ENCODE measurements around the gene ADCK2.
"Not testable (repeated sequence)": the region's sequence is repeated elsewhere in the genome, so short reads cannot be mapped to it uniquely, and the experiment has no call there.

The ADCK2 gene

GRCh38 chr7:140656548-140657515 is 15.9 kb upstream of the ADCK2 start:
- H3K36me3 Mint-ChIP-seq: peaks cover 7% of the 10 kb centered on the region
- H3K4me1 Mint-ChIP-seq: peaks cover 36% of the 10 kb centered on the region
- H3K9me3 Mint-ChIP-seq: no peaks in the 10 kb centered on the region
- peak overlapping the region; percentile 63 for H3K4me3 Mint-ChIP-seq
- ATAC-seq (peak; percentile 83), DNase-seq (ENCODE audit: low spot score in 2 of 2) (peak in 1 of 2 donors; percentile 63)
- peak overlapping the region; percentile 33 for H3K27ac Mint-ChIP-seq

GRCh38 chr7:140657891-140658290 is 14.9 kb upstream of the ADCK2 start:
- H3K4me3 Mint-ChIP-seq: no peak overlapping the region
- H3K36me3 Mint-ChIP-seq: peaks cover 7% of the 10 kb centered on the region
- peaks cover 36% of the 10 kb centered on the region for H3K4me1 Mint-ChIP-seq
- no peak for ATAC-seq
- no peak overlapping the region for H3K27ac Mint-ChIP-seq
- no peaks in the 10 kb centered on the region for H3K9me3 Mint-ChIP-seq
- no peak for DNase-seq (ENCODE audit: low spot score in 2 of 2)

- no peak overlapping the region for H3K4me3 Mint-ChIP-seq
- H3K9me3 Mint-ChIP-seq: no peaks in the 10 kb centered on the region
- no peak for DNase-seq (ENCODE audit: low spot score in 2 of 2)
- H3K4me1 Mint-ChIP-seq: peaks cover 23% of the 10 kb centered on the region
- ATAC-seq: no peak
- H3K27ac Mint-ChIP-seq: no peak overlapping the region
- H3K36me3 Mint-ChIP-seq: peaks cover 3% of the 10 kb centered on the region
These were observed 12.9 kb upstream of the ADCK2 start for GRCh38 chr7:140659856-140660255.

GRCh38 chr7:140661124-140661523 is 11.6 kb upstream of the ADCK2 start:
- no peak for DNase-seq (ENCODE audit: low spot score in 2 of 2)
- Mint-ChIP-seq H3K4me3 (no peak overlapping the region), H3K4me1 (peaks cover 12% of the 10 kb centered on the region)

GRCh38 chr7:140662938-140663337 is 9.8 kb upstream of the ADCK2 start:
- DNase-seq (ENCODE audit: low spot score in 2 of 2); H3K4me1 Mint-ChIP-seq; H3K4me3 Mint-ChIP-seq; H3K27ac Mint-ChIP-seq; ATAC-seq; H3K36me3 Mint-ChIP-seq; H3K9me3 Mint-ChIP-seq: not testable (repeated sequence)

More at GRCh38 chr7:140661124-140661523, 11.6 kb upstream of the ADCK2 start:
- no peak overlapping the region for H3K27ac Mint-ChIP-seq
- H3K9me3 Mint-ChIP-seq: no peaks in the 10 kb centered on the region
- no peak for ATAC-seq
- H3K36me3 Mint-ChIP-seq: no peaks in the 10 kb centered on the region

GRCh38 chr7:140667476-140667875 is 5.3 kb upstream of the ADCK2 start:
- H3K4me1 Mint-ChIP-seq: no peaks in the 10 kb centered on the region
- no peak overlapping the region for H3K27ac Mint-ChIP-seq
- H3K36me3 Mint-ChIP-seq: no peaks in the 10 kb centered on the region
- no peak overlapping the region for H3K4me3 Mint-ChIP-seq
- no peak for DNase-seq (ENCODE audit: low spot score in 2 of 2)
- ATAC-seq: no peak
- H3K9me3 Mint-ChIP-seq: no peaks in the 10 kb centered on the region

- DNase-seq (ENCODE audit: low spot score in 2 of 2) (no peak), ATAC-seq (no peak)
- peaks cover 3% of the 10 kb centered on the region for H3K36me3 Mint-ChIP-seq
- H3K4me1 Mint-ChIP-seq: peaks cover 2% of the 10 kb centered on the region
- H3K27ac Mint-ChIP-seq: no peak overlapping the region
- H3K9me3 Mint-ChIP-seq: no peaks in the 10 kb centered on the region
- no peak overlapping the region for H3K4me3 Mint-ChIP-seq
These were observed 4.1 kb upstream of the ADCK2 start for GRCh38 chr7:140668641-140669040.

GRCh38 chr7:140669352-140669751 is 3.4 kb upstream of the ADCK2 start:
- Mint-ChIP-seq H3K4me1 (peaks cover 9% of the 10 kb centered on the region), H3K9me3 (no peaks in the 10 kb centered on the region), H3K36me3 (peaks cover 5% of the 10 kb centered on the region), H3K4me3 (no peak overlapping the region), H3K27ac (no peak overlapping the region)
- DNase-seq (ENCODE audit: low spot score in 2 of 2): no peak
- ATAC-seq: no peak

- DNase-seq (ENCODE audit: low spot score in 2 of 2); ATAC-seq; H3K27ac Mint-ChIP-seq; H3K9me3 Mint-ChIP-seq; H3K36me3 Mint-ChIP-seq; H3K4me3 Mint-ChIP-seq: not testable (repeated sequence)
- peaks cover 14% of the 10 kb centered on the region for H3K4me1 Mint-ChIP-seq
These were observed 2.9 kb upstream of the ADCK2 start for GRCh38 chr7:140669862-140670261.

- DNase-seq (ENCODE audit: low spot score in 2 of 2) (no peak), ATAC-seq (no peak)
- no peak overlapping the region for H3K27ac Mint-ChIP-seq
- peaks cover 5% of the 10 kb centered on the region for H3K36me3 Mint-ChIP-seq
- no peak overlapping the region for H3K4me3 Mint-ChIP-seq
- peaks cover 20% of the 10 kb centered on the region for H3K4me1 Mint-ChIP-seq
- no peaks in the 10 kb centered on the region for H3K9me3 Mint-ChIP-seq
These were observed 2.3 kb upstream of the ADCK2 start for GRCh38 chr7:140670343-140670935.

GRCh38 chr7:140671966-140672365 is 779 bp upstream of the ADCK2 start:
- Mint-ChIP-seq H3K27ac (peak overlapping the region; percentile 48), H3K4me3 (peak overlapping the region; percentile 86), H3K9me3 (no peaks in the 10 kb centered on the region), H3K4me1 (peaks cover 21% of the 10 kb centered on the region), H3K36me3 (peaks cover 5% of the 10 kb centered on the region)
- ATAC-seq: no peak
- no peak for DNase-seq (ENCODE audit: low spot score in 2 of 2)

GRCh38 chr7:140673063-140673773 is 473 bp downstream of the ADCK2 start:
- Mint-ChIP-seq H3K36me3 (peaks cover 5% of the 10 kb centered on the region), H3K4me3 (peak overlapping the region; percentile 86), H3K27ac (peak overlapping the region; percentile 84), H3K4me1 (peaks cover 29% of the 10 kb centered on the region), H3K9me3 (no peaks in the 10 kb centered on the region)
- ATAC-seq (peak; percentile 85), DNase-seq (ENCODE audit: low spot score in 2 of 2) (peak; percentile 54 to 84)

GRCh38 chr7:140673774-140674155 is 1.0 kb downstream of the ADCK2 start:
- H3K9me3 Mint-ChIP-seq: no peaks in the 10 kb centered on the region
- H3K4me1 Mint-ChIP-seq: peaks cover 33% of the 10 kb centered on the region

GRCh38 chr7:140674356-140674800 is 1.6 kb downstream of the ADCK2 start:
- peaks cover 33% of the 10 kb centered on the region for H3K4me1 Mint-ChIP-seq
- DNase-seq (ENCODE audit: low spot score in 2 of 2) (no peak), ATAC-seq (no peak)
- peak overlapping the region; percentile 86 for H3K4me3 Mint-ChIP-seq
- no peaks in the 10 kb centered on the region for H3K9me3 Mint-ChIP-seq
- H3K36me3 Mint-ChIP-seq: peaks cover 16% of the 10 kb centered on the region
- peak overlapping the region; percentile 84 for H3K27ac Mint-ChIP-seq

More at GRCh38 chr7:140673774-140674155, 1.0 kb downstream of the ADCK2 start:
- DNase-seq (ENCODE audit: low spot score in 2 of 2) (no peak), ATAC-seq (no peak)
- H3K36me3 Mint-ChIP-seq: peaks cover 10% of the 10 kb centered on the region
- H3K4me3 Mint-ChIP-seq: peak overlapping the region; percentile 86
- peak overlapping the region; percentile 84 for H3K27ac Mint-ChIP-seq
